PFSK-1 (cell line): ENCODE data around the gene RNF130.

Experiments used
- POLR2AphosphoS5 ChIP-seq: IDR thresholded peaks from 2 replicates; pipeline ENCODE4 v1.6.1; 2012; ENCODE audit warnings: low read depth, mild to moderate bottlenecking, control low read depth, low read length, moderate library complexity
- TF ChIP-seq, protein P1 (sequence below), 2 experiments: IDR thresholded peaks; 2 replicates each; pipeline versions ENCODE4 v1.6.1 to v1.8.0; 2011 to 2012; ENCODE audit warnings: low read depth in 2 of 2, low read length in 2 of 2, control low read depth in 1 of 2, inconsistent platforms in 1 of 2, mild to moderate bottlenecking in 1 of 2, moderate library complexity in 1 of 2; ENCODE audit not compliant: insufficient read depth in 1 of 2

DNA sequence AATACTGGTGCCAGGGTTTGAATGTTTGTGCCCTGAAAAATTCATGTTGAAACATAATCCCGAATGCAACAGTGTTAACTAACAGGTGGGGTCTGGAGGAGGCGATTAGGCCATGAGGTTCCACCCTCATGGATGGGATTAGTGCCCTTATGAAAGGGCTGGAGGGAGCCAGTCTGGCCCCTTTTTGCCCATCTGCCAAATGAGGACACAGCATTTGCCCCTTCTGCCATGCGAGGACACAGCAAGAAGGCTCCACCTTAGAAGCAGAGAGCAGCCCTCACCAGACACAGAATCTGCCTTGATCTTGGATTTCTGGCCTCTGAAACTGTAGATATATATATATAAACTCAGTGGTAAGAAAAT lies 32.6 kb upstream of the RNF130 start:
- no peak for TF ChIP-seq POLR2AphosphoS5
- TF ChIP-seq, protein P1, sequence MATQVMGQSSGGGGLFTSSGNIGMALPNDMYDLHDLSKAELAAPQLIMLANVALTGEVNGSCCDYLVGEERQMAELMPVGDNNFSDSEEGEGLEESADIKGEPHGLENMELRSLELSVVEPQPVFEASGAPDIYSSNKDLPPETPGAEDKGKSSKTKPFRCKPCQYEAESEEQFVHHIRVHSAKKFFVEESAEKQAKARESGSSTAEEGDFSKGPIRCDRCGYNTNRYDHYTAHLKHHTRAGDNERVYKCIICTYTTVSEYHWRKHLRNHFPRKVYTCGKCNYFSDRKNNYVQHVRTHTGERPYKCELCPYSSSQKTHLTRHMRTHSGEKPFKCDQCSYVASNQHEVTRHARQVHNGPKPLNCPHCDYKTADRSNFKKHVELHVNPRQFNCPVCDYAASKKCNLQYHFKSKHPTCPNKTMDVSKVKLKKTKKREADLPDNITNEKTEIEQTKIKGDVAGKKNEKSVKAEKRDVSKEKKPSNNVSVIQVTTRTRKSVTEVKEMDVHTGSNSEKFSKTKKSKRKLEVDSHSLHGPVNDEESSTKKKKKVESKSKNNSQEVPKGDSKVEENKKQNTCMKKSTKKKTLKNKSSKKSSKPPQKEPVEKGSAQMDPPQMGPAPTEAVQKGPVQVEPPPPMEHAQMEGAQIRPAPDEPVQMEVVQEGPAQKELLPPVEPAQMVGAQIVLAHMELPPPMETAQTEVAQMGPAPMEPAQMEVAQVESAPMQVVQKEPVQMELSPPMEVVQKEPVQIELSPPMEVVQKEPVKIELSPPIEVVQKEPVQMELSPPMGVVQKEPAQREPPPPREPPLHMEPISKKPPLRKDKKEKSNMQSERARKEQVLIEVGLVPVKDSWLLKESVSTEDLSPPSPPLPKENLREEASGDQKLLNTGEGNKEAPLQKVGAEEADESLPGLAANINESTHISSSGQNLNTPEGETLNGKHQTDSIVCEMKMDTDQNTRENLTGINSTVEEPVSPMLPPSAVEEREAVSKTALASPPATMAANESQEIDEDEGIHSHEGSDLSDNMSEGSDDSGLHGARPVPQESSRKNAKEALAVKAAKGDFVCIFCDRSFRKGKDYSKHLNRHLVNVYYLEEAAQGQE (IDR thresholded peaks at IDR 0.05; ENCODE audit: insufficient read depth in 1 of 2, low read depth in 2 of 2, low read length in 2 of 2) = no peak
